Right kidney (tissue), 1 donor: Measurements from ENCODE around the gene PRR33.
A peak's percentile ranks its signal among the peaks of the same experiment; 100 is the strongest.
"Not testable (repeated sequence)": the region's sequence is repeated elsewhere in the genome, so short reads cannot be mapped to it uniquely, and the experiment has no call there.

Source experiments
- DNase-seq: peaks from one replicate; pipeline ENCODE4 v3.0.0-alpha.2; 2016

The PRR33 gene

DNA sequence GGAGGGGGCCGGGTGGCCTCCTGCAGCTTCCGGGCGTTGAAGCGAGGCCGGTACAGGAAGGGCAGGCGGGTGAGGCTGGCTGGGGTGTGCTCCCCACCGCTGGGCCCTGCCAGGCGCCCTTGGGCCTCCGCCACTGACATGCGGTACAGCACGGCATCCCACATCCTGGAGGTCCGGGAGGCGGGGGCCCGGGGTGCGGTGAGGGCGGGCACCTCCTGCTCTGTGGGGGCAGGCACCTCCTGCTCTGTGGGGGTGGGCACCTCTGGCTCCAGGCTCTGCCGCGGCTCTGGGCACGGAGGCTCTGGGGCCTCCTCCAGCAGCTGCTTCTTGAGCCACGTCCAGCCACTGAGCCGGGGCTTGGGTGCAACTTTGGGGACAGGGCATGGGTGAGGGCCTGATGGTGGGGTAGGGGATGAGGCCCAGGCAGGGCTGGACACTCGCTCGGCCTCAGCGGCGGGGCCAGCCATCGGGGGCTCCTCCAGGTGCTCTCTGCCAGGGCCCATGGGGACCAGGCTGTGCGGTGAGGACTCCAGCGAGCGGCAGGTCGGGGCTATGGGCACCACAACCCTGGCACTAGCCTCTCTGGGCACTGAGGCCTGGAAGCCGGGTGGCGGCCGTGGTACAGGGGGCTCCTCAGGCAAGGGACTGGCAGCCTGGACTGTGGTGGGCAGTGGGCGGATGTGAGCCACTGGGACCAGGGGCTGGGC, 2.3 kb downstream of the PRR33 start:
- DNase-seq, result no peak

GRCh38 chr11:1888811-1889210, 2.9 kb downstream of the PRR33 start:
- DNase-seq, result no peak

DNA sequence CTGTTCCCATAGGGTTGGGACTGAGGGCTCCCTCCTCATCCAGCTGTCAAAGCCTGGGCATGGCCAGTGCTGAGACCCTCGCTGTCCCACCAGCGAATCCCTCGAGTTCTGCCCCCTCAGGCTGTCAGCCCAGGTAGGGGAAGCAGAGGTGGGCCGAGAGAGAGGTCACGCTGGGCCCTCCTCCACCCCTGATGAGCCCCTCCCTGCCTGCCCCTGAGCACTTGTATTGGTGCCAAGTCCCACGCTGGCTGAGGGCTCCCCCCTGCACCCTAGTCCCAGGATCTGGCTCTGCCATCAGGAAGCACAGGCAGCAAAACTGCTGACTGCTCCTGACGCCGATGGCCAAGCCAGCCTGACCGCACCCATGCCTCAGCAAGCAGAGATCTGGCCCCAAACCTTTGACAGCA, 3.3 kb downstream of the PRR33 start:
- no peak for DNase-seq

DNA sequence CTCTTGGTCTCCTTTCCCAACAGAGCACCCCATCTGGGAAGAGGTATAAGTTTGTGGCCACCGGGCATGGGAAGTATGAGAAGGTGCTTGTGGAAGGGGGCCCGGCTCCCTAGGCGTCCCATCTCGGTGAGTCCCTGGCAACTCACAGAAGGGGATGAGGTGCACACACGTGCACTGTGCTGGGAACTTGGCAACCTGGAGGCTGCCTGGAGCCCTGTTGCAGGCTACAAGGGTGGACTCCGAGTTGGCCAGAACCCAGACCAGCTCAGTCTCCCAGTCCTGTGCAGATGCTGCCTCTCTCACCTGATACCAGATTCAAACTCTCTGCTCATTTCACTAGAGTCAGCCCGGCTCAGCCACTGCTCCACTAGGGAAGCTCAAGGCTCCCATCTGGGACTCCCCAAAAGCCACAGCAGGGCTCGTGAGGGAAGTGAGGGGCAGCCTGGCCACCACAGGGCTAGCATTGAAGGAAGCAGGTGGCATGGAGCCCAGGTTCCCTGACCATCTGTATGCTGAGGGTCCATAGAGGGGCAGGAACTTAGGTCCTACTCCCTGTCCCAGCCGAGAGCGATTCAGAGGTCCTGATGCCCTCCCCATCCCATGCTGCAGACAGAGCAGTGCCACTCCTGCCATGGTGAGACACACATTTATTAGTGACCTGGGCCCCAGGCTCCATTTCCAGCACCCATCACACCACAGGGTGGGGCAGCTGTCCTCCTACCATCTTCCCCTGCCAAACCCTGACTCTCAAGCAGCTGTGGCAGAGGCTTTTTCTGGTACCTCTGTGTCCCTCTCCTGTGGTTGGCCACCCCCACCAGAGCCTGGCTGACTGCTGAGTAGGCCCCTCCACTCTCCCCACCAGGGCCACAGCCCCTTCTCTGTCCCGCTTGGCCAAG, 4.0 kb downstream of the PRR33 start:
- DNase-seq, result no peak

DNA sequence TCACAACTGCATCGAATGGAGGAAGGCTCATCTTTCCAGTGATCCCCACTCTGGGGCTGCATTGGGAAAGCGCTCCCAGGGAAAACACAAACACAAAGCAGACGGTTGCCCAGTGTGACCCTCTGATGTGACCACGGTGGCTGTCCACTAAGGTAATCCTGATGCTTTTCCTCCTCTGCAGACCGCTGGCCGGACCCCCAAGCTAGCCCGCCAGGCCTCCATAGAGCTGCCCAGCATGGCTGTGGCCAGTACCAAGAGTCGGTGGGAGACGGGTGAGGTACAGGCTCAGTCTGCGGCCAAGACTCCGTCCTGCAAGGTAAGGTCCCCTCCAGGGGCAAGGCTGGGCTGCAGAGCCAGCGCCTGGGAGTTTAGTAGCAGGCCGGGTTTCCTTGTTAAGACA, 5.1 kb downstream of the PRR33 start:
- not testable (repeated sequence) for DNase-seq

DNA sequence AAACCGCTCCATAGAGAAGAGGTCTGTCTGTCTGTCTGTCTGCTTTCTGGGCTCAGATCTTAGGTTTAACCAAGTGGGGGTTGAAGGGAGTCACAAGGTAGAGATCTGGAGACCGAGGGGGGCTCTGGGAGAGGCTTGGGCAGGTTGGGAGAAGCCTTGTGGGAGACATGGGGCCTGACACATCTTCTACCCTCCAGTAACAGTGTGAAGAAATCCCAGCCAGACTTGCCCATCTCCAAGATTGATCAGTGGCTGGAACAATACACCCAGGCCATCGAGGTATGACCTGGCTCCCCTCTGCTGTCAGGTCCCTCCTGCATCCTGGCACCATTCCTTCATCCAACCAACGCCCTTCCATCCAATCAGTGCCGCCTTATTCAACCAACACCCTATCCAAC, 7.4 kb downstream of the PRR33 start:
- no peak for DNase-seq

DNA sequence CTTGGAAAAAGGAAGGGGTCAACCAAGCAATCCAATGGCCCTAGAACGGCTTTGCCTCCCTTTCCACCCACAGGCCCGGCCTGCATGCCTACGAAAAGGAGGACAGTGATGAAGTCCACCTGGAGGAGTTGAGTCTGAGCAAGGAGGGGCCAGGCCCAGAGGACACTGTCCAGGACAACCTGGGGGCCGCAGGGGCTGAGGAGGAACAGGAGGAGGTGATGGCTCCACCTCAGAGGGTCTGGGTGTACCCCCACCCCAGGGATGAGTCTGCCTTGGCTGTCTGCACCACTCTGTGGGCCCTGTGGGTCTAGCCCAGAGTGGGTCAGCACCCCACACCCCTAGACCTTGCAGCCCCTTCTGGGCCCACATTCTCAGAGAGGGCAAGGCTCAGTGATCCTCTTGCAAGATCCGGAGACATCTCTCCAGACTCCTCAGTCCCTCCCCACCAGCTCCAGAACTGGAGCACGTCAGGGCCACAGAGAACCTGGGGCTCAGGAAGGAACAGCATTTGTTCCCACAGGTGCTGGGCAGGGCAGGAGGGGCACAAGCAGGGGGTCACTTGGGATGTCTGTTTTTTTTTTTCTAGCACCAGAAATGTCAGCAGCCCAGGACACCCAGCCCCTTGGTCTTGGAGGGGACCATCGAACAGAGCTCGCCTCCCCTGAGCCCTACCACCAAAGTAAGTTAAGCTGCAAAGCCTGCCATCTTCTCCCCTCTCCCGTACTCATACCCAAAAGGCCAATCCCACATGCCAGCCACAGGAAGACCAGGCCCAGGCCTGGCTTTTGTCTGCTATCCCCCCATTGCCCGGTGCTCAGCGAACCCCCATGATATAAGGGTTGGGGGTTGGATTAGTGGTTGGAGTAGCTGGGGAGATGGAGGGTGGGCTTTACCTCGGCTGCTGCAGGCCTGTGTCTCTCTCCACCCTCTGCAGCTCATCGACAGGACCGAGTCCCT, 8.1 kb downstream of the PRR33 start:
- no peak for DNase-seq

DNA sequence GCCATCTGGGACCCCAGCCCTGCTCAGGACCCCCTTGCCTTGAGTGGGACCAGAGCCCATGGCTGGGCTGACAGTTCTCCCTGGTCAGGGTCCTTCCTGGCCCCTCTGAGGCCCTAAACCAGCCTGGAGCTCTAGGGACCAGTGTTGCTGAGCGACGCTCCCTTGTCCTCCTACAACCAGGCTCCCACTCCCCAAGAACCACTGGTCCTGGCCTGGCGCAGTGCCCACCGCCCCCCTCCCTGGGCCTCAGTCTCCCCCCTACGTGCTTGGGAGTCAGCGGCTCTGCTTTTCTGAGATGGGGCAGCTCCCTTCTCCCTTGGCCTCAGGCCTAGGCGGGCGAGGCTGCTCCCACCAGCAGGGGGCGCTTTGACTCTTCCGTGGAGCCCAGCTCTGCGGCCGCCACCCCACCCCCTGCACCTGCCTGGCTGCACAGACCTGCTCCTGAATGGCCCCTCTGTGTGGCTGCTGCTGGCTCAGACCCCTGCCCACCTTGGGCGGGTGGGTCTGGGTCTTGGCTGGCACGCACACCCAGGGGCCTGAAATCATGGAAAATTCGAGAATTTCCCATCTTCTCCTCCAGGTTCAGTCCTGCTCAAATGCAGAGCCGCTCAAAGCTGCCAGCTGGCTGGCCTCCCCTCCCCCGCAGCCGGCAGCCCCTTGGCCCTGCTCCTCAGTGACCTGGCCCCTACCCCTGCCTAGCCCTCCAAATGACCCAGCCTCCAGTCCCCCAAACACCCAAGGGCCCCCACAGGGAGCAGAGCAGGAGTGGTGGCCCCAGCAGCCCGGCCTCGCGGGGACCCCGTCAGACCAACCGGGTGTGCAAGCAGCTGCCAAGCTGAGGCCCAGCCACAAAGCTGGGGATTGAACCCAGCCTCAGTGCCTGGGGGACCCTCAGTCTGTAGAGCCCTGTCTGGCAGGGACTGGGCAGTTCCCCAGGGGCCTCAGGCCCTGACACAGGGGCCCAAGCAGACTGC, 9.1 kb downstream of the PRR33 start:
- DNase-seq, result peak; percentile 86

DNA sequence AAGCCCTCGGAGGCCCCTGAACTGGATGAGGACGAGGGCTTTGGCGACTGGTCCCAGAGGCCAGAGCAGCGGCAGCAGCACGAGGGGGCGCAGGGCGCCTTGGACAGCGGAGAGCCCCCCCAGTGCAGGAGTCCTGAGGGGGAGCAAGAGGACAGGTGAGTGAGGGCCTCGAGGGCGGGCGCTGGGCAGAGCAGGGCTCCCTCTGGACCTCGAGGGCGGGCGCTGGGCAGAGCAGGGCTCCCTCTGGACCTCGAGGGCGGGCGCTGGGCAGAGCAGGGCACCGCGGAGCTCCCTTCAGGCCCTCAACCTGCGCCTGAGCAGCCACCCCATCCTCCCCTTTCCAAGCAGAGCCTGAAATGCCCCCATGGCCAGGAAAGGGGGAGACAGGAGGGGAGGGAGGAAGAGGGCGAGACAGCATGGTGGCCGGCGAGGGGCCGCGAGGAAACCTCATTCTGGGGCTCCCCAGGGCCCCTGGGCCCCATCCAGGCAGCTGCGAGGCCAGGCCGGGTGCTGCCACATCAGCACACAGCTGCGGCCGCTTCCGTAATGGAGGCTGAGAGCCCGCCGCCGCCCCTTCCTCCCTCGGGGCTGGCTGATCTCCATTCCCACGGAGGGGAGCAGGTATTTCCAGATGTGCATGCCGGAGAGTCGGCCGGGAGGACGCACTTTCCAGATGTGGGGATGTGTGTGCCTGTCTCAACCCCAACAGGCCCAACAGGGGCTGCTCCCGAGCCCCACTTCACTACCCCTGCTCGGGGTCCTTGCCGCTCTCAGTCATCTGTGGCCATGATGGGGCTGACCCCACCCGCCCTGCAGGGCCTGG, 10.0 kb downstream of the PRR33 start:
- DNase-seq, result no peak

GRCh38 chr11:1880746-1881441, 10.8 kb downstream of the PRR33 start:
- DNase-seq, result no peak

GRCh38 chr11:1879941-1880720, 11.6 kb downstream of the PRR33 start:
- no peak for DNase-seq

DNA sequence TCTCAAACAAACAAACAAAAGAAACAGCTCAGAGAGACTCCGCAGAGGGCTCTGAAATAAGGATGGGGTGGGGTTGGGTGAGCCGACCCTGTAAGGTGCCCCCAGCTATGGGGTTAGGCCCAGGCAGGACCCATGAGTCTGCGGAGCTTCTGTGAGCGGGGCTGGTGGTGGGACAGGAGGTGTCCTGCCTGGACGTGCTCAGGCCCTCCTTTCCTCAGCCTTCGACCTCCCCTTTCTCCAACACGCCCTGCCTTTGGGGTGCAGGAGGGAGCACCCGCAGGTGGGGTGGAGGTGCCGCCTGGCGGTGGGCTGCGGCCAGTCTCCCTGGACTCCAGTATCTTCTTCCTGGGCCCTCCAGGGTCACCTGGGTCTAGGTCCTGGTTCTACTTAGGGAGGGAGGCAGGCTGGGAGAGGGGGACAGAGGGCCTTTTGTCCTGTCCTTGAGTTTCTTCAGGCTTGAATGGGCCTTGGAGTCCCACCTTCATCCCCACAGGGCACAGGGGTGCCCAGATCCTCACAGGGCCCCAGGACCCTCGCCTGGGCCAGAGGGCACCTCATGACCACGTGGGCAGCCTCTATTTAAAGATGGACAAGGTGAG, 12.3 kb downstream of the PRR33 start:
- no peak for DNase-seq

- DNase-seq, result no peak
Observed at GRCh38 chr11:1878137-1879031, 13.3 kb downstream of the PRR33 start.

DNA sequence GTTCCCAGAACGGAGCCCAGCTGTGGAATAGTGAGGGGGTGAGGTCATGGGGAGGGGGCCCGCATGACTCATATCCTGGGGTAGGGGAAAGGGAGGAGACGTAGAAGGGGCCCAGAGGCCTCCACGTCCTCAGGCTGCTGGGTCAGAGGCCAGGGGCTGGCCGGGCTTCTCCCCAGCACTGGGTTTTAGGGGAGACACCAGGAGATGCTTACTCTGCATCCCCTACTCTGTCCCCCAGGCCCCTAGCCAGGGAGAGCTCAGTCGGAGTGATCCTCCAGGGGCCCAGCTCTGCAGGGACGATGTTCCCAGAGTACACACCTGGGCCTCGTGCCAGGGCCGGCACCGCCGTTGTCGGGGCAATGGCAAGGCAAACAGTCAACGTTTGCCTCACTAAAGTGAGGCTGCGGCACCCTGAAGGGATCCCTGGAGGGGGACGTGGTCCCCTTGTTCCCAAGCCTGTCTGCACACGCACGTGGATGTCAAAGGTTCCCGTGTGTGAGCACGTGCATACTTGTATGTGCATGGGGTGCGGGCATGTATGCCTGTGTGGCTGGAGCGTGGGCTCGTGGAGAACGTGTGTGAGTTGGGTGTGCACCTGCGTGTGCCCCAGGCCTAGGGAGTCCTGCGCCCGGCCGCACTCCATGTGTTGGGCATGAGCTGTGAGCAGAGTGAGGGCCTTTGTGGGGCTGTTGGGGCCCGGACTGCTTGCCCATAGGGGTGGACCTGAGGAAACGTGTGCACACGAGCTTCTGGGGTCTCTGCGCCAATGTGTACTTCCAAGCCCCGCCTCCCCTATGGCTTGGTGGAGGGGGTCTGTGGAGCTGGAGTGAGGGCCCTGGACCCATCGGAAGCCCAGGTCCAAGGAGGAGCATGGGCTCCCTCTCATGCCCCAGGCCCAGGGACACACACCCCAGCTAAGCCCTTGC, 14.2 kb downstream of the PRR33 start:
- DNase-seq, result no peak

- no peak for DNase-seq
Observed at GRCh38 chr11:1876361-1877063, 15.2 kb downstream of the PRR33 start.
